Stimulated activated naive CD8-positive, alpha-beta T cell treated with anti-CD3 and anti-CD28 coated beads, Interleukin-15, Interleukin-2, amounts not matched to agents 100 ng/mL and 50 ng/mL, for 24 hours (primary cell): ENCODE results near the gene DCAF8.
"Not testable (repeated sequence)": the region's sequence is repeated elsewhere in the genome, so short reads cannot be mapped to it uniquely, and the experiment has no call there.

Source experiments
- H3K27ac Mint-ChIP-seq: one replicate; pipeline ENCODE4 v1.8.0; 2021; ENCODE audit warnings: mild to moderate bottlenecking, mixed read lengths
- H3K27me3 Mint-ChIP-seq: one replicate; pipeline ENCODE4 v1.8.0; 2021; ENCODE audit warnings: mixed read lengths
- H3K36me3 Mint-ChIP-seq: one replicate; pipeline ENCODE4 v1.8.0; 2021; ENCODE audit warnings: low read depth, mixed read lengths
- H3K4me1 Mint-ChIP-seq: one replicate; pipeline ENCODE4 v1.8.0; 2021; ENCODE audit warnings: low read depth, mixed read lengths
- H3K4me3 Mint-ChIP-seq: one replicate; pipeline ENCODE4 v1.8.0; 2021; ENCODE audit warnings: mild to moderate bottlenecking, mixed read lengths
- H3K9me3 Mint-ChIP-seq: one replicate; pipeline ENCODE4 v1.8.0; 2021; ENCODE audit warnings: mixed read lengths

The DCAF8 gene

DNA sequence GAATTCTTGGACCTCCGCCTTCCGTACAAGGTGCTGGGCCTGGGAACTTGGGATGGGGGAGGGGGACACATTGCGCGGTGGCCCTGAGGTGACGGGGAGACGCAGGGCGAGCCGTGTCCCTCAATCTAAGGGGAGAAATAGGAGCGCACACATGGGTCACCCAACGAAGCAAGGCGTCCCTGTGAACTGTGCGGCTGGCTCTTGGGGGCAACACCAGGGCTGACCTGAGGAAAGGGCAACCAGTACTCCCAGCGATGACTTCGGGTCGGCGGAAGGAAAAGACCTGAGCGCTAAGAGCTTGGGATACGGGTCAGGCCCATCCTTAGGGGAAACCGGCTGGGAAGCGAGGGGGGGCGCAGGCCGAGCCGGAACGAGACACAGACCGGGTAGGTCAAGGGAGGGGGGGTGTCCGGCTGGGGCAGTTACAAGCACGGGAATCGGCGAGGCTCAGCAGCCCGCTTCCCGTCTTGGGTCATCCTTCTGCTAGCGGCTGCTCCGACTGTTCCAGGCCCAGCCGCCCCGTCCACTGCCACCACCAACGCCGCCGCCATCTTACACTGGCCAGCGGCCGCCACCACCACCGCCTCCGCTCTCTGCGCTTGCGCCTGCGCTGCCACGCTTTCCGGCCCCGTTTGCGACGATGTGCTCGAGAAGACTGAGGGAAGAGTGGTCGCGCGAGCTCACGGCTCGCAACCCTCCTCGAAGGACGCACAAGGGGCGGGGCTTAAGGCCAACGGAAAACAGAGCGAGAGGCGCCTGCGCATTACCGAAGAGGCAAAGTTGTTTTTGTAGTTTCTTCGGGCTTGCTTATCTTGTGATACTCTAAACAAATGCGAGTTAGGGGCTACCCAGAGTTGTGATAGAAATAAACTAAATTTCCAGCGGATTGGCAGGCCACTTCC is at the start of gene DCAF8:
TSS of gene DCAF8 (minus strand) at position 657 of the 902 bp plus-strand sequence. CDS start 18,541 bp downstream, outside the sequence.
- Mint-ChIP-seq H3K27ac (peak within 1 kb of the TSS; percentile 99), H3K4me3 (peak within 1 kb of the TSS; percentile 97), H3K9me3 (no peaks in the 10 kb centered on the region), H3K27me3 (no peaks in the 10 kb centered on the region), H3K4me1 (peaks cover 57% of the 10 kb centered on the region), H3K36me3 (peaks cover 29% of the 10 kb centered on the region)

DNA sequence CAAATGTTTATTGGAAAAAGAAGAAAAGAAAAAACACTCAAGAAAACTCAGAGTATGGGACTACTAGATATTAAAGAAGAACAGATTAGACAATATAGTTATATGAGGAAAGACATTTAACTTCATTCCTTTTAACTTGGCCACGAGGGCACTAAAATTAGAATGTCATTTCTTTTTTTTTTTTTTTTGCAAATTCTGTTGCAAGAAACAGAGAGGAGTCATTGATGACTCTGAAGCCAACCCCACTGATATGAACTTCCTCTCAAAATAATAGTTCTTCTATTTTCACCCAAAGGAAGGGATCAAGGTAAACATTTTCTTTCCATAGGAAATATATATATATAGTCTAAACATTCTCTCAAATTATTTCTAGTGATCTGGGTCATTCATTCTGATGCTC is 47.2 kb upstream of the DCAF8 start:
- peaks cover 75% of the 10 kb centered on the region for H3K36me3 Mint-ChIP-seq
- H3K4me3 Mint-ChIP-seq, result no peak overlapping the region
- H3K27ac Mint-ChIP-seq, result peak overlapping the region; percentile 0
- H3K9me3 Mint-ChIP-seq, result no peaks in the 10 kb centered on the region
- peaks cover 1% of the 10 kb centered on the region for H3K4me1 Mint-ChIP-seq
- H3K27me3 Mint-ChIP-seq, result no peaks in the 10 kb centered on the region

DNA sequence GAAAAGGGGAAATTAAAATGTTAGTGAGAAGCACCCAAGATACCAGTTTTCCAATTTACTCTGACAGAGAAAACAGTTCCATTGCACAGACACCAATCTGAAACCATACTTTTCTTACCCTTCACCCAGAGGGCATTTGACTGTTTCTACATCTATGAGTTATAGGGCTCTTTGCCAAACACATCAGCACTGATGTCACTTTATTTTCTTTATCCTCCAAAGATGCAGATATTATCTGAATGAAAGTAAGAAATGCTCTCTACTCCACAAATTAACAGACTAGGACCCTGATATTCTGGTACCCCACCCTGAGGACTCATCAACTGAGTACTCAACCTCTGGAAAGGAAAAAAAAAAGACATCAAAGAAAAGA is 46.8 kb upstream of the DCAF8 start:
- Mint-ChIP-seq H3K36me3 (peaks cover 73% of the 10 kb centered on the region), H3K4me3 (no peak overlapping the region), H3K4me1 (no peaks in the 10 kb centered on the region), H3K9me3 (no peaks in the 10 kb centered on the region), H3K27me3 (no peaks in the 10 kb centered on the region), H3K27ac (peak overlapping the region; percentile 0)

DNA sequence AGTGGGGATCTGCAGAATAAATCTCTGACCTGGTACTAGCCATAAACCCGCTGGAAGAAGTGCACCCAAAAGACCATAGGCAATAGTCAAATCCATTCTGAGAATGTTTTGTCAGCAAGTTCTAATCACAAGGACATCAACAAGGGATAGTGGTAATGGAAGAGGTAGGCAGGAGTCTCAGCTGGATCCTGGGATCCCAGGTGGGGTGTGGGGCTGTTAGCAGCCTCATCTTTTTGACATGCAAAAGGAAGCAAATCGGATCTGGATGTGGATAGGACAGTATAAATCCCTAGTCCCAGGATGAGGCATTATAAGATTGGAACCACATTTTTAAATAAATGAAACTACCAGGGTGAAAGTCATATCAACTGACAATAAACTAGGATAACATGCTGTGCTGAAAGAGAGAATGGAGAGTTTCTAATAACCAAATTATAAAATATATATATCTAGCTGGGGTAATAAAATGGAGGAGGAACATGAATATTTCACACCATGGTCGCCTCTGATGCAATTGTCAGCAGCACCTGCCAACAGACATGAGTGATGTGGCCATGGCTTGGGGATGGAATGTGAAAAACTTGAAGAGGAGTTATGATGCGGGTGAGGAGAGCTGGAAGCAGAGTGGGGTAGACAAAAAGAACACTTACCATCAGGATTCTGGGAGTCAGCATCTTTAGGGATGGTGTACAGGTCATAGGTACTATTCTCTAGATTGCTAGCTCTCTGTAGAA is 46.3 kb upstream of the DCAF8 start:
- Mint-ChIP-seq H3K4me3 (no peak overlapping the region), H3K36me3 (peaks cover 71% of the 10 kb centered on the region), H3K4me1 (no peaks in the 10 kb centered on the region), H3K27ac (no peak overlapping the region), H3K9me3 (no peaks in the 10 kb centered on the region), H3K27me3 (no peaks in the 10 kb centered on the region)

DNA sequence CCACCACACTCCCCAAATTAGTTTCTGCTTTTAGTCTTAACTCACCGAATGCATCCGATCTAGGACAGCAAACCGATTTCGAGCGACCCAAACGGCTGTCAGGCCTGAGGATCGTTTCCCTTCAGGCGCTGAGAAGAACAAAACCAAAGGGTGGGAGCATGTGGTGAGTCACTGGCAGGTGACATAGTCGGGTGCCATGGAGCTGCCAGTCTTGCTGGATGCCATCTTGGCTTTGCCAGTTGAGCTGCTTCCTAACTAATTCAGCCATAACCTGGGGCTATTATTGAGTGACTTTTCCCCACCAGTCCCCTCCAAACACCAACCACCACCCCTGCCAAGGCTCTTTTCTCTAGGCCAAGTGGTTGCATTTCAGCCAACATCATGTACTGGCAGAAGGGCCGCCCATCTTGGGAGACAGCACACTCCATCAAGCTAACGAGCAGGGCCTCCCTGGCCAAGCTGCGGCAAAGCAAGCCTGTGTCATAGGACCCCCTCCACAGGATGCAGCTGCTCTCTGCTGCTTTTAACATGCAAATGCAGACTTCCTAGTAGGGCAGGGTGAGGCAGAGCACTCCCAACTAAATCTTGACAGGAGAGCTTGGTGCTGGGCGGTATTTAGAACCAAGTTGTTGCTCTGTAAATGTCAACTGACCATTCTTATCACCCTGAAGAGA is 44.9 kb upstream of the DCAF8 start:
- Mint-ChIP-seq H3K36me3 (peaks cover 68% of the 10 kb centered on the region), H3K27me3 (no peaks in the 10 kb centered on the region), H3K4me3 (no peak overlapping the region), H3K4me1 (no peaks in the 10 kb centered on the region), H3K27ac (no peak overlapping the region), H3K9me3 (no peaks in the 10 kb centered on the region)

DNA sequence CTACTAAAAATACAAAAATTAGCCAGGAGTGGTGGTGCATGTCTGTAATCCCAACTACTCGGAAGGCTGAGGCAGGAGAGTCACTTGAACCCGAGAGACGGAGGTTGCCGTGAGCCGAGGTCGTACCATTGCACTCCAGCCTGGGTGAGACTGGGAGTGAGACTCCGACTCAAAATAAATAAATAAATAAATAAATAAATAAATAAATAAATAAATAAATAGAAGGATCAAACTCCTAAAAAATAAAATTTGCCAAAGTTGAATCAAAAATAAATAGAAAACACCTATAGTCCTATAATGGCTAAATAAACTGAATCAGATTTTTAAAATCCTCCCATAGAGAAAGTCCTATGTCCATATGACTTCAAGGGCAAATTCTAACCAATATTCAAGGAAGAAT is 37.8 kb upstream of the DCAF8 start:
- Mint-ChIP-seq H3K27me3 (no peaks in the 10 kb centered on the region), H3K36me3 (peaks cover 65% of the 10 kb centered on the region), H3K9me3 (no peaks in the 10 kb centered on the region), H3K4me1 (no peaks in the 10 kb centered on the region), H3K4me3 (no peak overlapping the region), H3K27ac (no peak overlapping the region)

DNA sequence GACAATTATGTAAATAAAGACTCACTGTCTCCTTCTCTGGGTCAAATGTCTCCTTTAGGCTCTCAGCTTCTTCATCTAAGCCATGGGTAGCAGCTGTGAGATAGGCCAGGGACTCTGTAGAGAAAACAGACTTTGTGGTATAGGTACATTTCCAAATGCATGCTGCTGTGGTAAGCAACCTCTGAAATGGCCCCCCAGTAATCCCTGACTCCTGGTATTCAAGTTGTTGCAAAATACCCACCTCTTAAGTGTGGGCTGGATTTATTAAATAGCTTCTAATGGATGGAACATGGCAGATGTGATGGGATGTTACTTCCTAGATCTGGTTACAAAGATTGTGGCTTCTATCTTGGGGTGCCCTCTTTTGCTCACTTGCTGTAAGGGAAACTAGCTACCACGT is 33.7 kb upstream of the DCAF8 start:
- Mint-ChIP-seq H3K27ac (no peak overlapping the region), H3K4me1 (no peaks in the 10 kb centered on the region), H3K36me3 (peaks cover 81% of the 10 kb centered on the region), H3K27me3 (no peaks in the 10 kb centered on the region), H3K9me3 (no peaks in the 10 kb centered on the region), H3K4me3 (no peak overlapping the region)

DNA sequence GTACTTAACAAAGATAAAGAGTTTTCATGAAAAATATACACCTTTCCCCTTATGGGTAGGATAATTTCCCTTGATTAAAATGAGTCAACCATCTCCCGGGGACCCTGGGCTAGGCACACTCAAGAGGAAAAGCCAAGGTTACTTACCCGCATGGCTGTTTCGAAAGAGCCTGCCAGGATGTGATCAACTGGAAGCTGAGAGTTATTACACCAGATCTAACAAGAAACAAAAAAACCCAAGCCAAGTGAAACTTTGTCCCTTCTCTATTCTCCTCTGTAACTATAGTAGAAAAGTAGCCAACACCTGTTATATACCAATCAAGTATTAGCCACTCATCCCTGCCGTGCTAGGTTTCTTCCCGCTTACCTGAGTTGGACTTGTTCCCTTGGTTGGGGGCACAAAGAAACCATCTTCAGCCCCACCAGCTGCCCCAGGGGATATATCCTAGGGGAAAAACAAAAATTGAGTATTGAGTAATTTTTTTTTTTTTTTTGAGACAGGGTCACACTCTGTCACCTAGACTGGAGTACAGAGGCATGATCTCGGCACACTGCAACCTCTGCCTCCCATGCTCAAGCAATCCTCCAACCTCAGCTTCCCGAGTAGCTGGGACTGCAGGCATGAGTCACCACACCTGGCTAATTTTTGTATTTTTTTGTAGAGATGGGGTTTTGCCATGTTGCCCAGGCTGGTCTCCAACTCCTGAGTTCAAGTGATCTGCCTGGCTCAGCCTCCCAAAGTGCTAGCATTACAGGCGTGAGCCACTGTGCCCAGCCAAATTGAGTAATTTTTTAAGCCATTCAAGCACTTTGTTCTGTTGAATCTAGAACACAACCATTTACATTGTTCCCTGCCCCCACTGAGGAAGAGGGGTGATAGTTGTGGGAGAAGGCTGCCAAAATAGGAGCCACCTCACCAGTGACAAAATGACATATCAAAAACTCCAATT is 30.9 kb upstream of the DCAF8 start:
- H3K4me1 Mint-ChIP-seq, result no peaks in the 10 kb centered on the region
- H3K4me3 Mint-ChIP-seq, result no peak overlapping the region
- peaks cover 82% of the 10 kb centered on the region for H3K36me3 Mint-ChIP-seq
- no peaks in the 10 kb centered on the region for H3K27me3 Mint-ChIP-seq
- H3K9me3 Mint-ChIP-seq, result no peaks in the 10 kb centered on the region
- no peak overlapping the region for H3K27ac Mint-ChIP-seq

DNA sequence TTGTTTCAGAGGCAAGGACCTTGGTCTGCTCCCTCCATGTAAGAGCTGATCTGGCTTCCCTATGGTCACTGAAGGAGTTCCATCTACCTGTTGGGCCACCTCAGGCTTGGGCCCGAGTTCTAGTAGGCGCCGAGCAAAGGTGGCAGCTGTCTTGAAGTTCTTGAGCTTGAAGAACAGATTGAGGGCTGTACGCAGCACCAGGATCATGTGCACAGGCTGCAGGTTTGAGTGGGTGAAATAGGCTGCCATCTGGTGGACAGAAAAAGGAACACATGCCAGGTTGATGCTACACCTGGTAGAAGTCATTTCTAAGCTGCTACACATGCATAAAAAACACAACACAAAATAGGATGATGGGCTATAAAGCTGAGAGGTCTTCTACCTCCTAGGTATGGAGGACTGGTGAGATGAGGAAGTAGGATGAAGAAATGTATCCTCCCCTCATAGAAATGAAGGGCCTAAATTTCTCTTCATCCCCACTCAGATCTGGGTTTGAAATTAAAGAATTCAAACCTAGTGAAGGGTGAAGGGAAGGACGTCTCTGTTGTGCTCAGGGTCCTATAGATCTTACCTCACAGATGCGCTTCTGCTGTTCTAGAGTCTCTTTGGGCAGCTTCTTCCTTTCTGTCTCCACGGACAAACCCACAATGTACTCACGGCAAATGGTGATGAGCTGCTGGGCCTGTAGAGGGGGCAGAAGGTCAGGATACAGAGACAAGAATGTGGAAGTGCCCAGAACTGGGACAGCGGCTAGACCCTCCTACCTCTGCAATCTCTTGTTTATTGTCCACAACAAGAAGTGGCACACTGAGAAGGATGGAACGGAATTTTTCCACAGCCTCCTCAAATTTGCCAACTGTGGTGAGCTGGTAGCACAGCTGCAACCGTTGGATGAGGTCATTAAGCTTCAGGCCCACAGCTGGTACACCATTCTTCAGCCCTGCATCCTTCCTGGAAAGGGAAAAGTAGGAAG is 29.2 kb upstream of the DCAF8 start:
- H3K9me3 Mint-ChIP-seq, result no peaks in the 10 kb centered on the region
- H3K4me3 Mint-ChIP-seq, result no peak overlapping the region
- no peaks in the 10 kb centered on the region for H3K4me1 Mint-ChIP-seq
- peaks cover 67% of the 10 kb centered on the region for H3K36me3 Mint-ChIP-seq
- no peaks in the 10 kb centered on the region for H3K27me3 Mint-ChIP-seq
- H3K27ac Mint-ChIP-seq, result peak overlapping the region; percentile 2

DNA sequence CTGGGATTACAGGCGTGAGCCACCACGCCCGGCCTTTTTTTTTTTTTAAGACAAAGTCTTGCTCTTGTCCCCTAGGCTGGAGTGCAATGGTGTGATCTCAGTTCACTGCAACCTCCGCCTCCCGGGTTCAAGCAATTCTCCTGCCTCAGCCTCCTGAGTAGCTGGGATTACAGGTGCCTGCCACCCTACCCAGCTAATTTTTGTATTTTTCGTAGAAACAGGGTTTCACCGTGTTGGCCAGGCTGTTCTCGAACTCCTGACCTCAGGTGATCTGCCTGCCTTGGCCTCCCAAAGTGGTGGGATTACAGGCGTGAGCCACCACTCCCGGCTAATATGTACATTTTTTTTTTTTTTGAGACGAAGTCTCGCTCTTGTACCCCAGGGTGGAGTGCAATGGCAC is 25.4 kb upstream of the DCAF8 start:
- H3K27ac Mint-ChIP-seq, H3K4me3 Mint-ChIP-seq, H3K9me3 Mint-ChIP-seq, H3K27me3 Mint-ChIP-seq: not testable (repeated sequence)
- H3K36me3 Mint-ChIP-seq, result peaks cover 38% of the 10 kb centered on the region
- H3K4me1 Mint-ChIP-seq, result peaks cover 22% of the 10 kb centered on the region

DNA sequence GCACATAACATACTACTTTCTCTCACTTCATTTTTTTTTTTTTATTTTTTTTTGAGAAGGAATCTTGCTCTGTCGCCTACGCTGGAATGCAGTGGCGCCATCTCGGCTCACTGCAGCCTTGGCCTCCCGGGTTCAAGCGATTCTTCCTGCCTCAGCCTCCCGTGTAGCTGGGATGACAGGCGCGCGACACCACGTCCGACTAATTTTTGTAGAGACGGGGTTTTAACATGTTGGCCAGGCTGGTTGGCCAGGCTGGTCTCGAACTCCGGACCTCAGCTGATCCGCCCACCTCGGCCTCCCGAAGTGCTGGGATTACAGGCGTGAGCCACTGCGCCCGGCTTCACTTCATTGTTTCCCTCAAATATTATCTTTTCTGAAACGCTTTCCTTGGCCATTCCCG is 23.2 kb upstream of the DCAF8 start:
- Mint-ChIP-seq H3K9me3 (no peaks in the 10 kb centered on the region), H3K4me3 (peak overlapping the region; percentile 98), H3K36me3 (peaks cover 30% of the 10 kb centered on the region), H3K27ac (peak overlapping the region; percentile 26), H3K4me1 (peaks cover 22% of the 10 kb centered on the region), H3K27me3 (no peaks in the 10 kb centered on the region)

DNA sequence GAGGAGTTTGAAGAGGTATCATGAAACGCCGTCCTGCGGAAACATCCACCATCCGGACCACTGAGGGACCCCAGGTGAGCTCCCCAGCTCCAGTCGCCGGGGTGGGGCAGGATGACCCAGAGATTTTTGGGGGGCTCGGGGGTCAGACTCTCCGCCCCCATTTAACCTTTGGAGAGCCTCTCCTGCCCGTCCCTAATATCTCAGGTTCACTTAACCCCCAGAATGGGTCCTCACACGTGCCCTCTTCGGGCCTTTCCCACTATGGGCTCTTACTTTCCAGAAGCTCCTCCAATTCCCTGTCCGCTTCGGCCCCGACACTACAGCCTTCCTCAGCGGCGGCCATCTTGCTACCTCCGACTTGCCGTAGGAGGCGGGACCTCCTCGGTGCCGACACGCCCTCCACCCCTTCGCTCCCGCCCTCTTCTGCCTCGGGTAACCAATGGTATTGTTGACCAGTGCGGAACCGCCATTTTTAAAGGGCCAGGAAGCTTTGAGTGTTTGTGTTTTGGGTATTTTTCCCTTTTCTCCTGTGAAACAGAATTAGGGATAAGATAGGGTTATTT is 22.5 kb upstream of the DCAF8 start, which contains the start of gene PEX19:
TSS of gene PEX19 (minus strand) at position 352 of the 563 bp plus-strand sequence. CDS start at position 343, 9 bp downstream.
- H3K4me3 Mint-ChIP-seq, result peak within 1 kb of the TSS; percentile 98
- H3K36me3 Mint-ChIP-seq, result peaks cover 29% of the 10 kb centered on the region
- no peaks in the 10 kb centered on the region for H3K27me3 Mint-ChIP-seq
- H3K4me1 Mint-ChIP-seq, result peaks cover 22% of the 10 kb centered on the region
- peak within 1 kb of the TSS; percentile 93 for H3K27ac Mint-ChIP-seq
- no peaks in the 10 kb centered on the region for H3K9me3 Mint-ChIP-seq

DNA sequence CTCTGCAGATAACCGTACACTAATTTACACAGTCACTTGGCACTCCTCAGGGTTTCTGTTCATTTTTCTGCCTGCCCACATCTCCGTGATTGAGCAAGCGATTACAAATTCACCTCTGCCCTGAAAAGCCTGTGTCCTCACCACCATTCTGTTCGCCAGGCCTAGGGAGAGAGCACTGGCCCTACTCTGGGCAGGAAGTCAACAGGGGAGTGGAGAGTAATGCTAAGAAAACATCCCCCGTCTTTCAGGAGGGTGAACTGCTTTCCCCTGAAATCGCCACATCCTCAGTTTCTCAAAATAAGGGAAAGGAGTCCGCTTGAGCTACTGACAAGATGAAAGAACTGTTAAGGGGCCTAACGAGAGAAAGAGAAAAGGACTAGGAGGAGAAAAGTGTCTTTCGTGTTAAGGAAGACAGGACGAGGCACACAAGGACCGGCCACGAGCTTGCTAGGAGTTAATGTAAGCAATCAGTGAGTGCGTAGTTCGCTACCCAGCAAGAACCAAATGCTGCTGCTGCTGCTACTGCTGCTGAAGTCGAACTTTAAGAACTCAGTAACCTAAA is 22.0 kb upstream of the DCAF8 start:
- peaks cover 29% of the 10 kb centered on the region for H3K36me3 Mint-ChIP-seq
- H3K9me3 Mint-ChIP-seq, result no peaks in the 10 kb centered on the region
- no peaks in the 10 kb centered on the region for H3K27me3 Mint-ChIP-seq
- H3K27ac Mint-ChIP-seq, result peak overlapping the region; percentile 93
- H3K4me3 Mint-ChIP-seq, result peak overlapping the region; percentile 98
- peaks cover 22% of the 10 kb centered on the region for H3K4me1 Mint-ChIP-seq
